Adipocyte (in vitro differentiated cells): ENCODE measurements around the gene MEMO1.
"Not testable (repeated sequence)": the region's sequence is repeated elsewhere in the genome, so short reads cannot be mapped to it uniquely, and the experiment has no call there.

Experiments
- DNase-seq: peaks from one replicate; pipeline ENCODE4 v3.0.0-alpha.2; 2015; ENCODE audit warnings: low read depth
- H3K27me3 ChIP-seq: replicated peaks from 2 replicates; pipeline ENCODE4 v1.7.0; 2013; ENCODE audit warnings: mild to moderate bottlenecking, low read length, moderate library complexity; ENCODE audit not compliant: control insufficient read depth, insufficient read depth
- H3K36me3 ChIP-seq: 2 replicates; pipeline ENCODE4 v1.7.0; 2013; ENCODE audit warnings: low read length, mild to moderate bottlenecking, moderate library complexity; ENCODE audit not compliant: control insufficient read depth, insufficient read depth, severe bottlenecking
- H3K4me1 ChIP-seq: 2 replicates; pipeline ENCODE4 v1.7.0; 2013; ENCODE audit warnings: mild to moderate bottlenecking, low read length, moderate library complexity; ENCODE audit not compliant: control insufficient read depth, insufficient read depth
- H3K4me3 ChIP-seq: 2 replicates; pipeline ENCODE4 v1.7.0; 2013; ENCODE audit warnings: mild to moderate bottlenecking, low read length, moderate library complexity
- H3K9ac ChIP-seq: 2 replicates; pipeline ENCODE4 v1.7.0; 2013; ENCODE audit warnings: mild to moderate bottlenecking, low read length, moderate library complexity
- H3K9me3 ChIP-seq: 2 replicates; pipeline ENCODE4 v1.7.0; 2013; ENCODE audit warnings: mild to moderate bottlenecking, low read length, moderate library complexity; ENCODE audit not compliant: control insufficient read depth

MEMO1 gene

GRCh38 chr2:31973665-31974064 is 37.1 kb downstream of the MEMO1 start:
- no peak overlapping the region for H3K9ac ChIP-seq
- no peaks in the 10 kb centered on the region for H3K27me3 ChIP-seq
- peak; percentile 59 for DNase-seq
- H3K4me1 ChIP-seq: peaks cover 4% of the 10 kb centered on the region
- no peaks in the 10 kb centered on the region for H3K9me3 ChIP-seq
- H3K4me3 ChIP-seq: no peak overlapping the region
- H3K36me3 ChIP-seq: no peaks in the 10 kb centered on the region

- Histone ChIP-seq H3K4me3 (no peak overlapping the region), H3K9me3 (no peaks in the 10 kb centered on the region), H3K27me3 (no peaks in the 10 kb centered on the region), H3K36me3 (no peaks in the 10 kb centered on the region), H3K4me1 (peaks cover 13% of the 10 kb centered on the region), H3K9ac (no peak overlapping the region)
- DNase-seq: no peak
These were observed 38.7 kb downstream of the MEMO1 start for GRCh38 chr2:31972059-31972458.

- Histone ChIP-seq H3K36me3 (no peaks in the 10 kb centered on the region), H3K4me1 (peaks cover 13% of the 10 kb centered on the region), H3K9me3 (no peaks in the 10 kb centered on the region), H3K9ac (no peak overlapping the region), H3K27me3 (no peaks in the 10 kb centered on the region), H3K4me3 (no peak overlapping the region)
- DNase-seq: no peak
These were observed 41.6 kb downstream of the MEMO1 start for GRCh38 chr2:31969178-31969577.

GRCh38 chr2:31967790-31968189 is 43.0 kb downstream of the MEMO1 start:
- DNase-seq: peak; percentile 41
- H3K9ac ChIP-seq: no peak overlapping the region
- H3K9me3 ChIP-seq: no peaks in the 10 kb centered on the region
- H3K27me3 ChIP-seq: no peaks in the 10 kb centered on the region
- peaks cover 9% of the 10 kb centered on the region for H3K4me1 ChIP-seq
- no peaks in the 10 kb centered on the region for H3K36me3 ChIP-seq
- peak overlapping the region; percentile 10 for H3K4me3 ChIP-seq

- DNase-seq, H3K4me3 ChIP-seq, H3K36me3 ChIP-seq, H3K4me1 ChIP-seq, H3K9ac ChIP-seq, H3K27me3 ChIP-seq, H3K9me3 ChIP-seq: not testable (repeated sequence)
These were observed 44.4 kb downstream of the MEMO1 start for GRCh38 chr2:31966402-31966801.

- no peaks in the 10 kb centered on the region for H3K36me3 ChIP-seq
- peaks cover 9% of the 10 kb centered on the region for H3K4me1 ChIP-seq
- DNase-seq: no peak
- no peak overlapping the region for H3K9ac ChIP-seq
- H3K4me3 ChIP-seq: no peak overlapping the region
- no peaks in the 10 kb centered on the region for H3K9me3 ChIP-seq
- H3K27me3 ChIP-seq: no peaks in the 10 kb centered on the region
These were observed 45.7 kb downstream of the MEMO1 start for GRCh38 chr2:31965094-31965493.

GRCh38 chr2:31962757-31963361 is 47.9 kb downstream of the MEMO1 start:
- Histone ChIP-seq H3K4me1 (peaks cover 4% of the 10 kb centered on the region), H3K9me3 (no peaks in the 10 kb centered on the region), H3K27me3 (no peaks in the 10 kb centered on the region), H3K9ac (no peak overlapping the region), H3K4me3 (no peak overlapping the region), H3K36me3 (no peaks in the 10 kb centered on the region)
- DNase-seq: no peak

GRCh38 chr2:31958140-31958717 is 52.6 kb downstream of the MEMO1 start:
- Histone ChIP-seq H3K4me3 (no peak overlapping the region), H3K4me1 (no peaks in the 10 kb centered on the region), H3K9ac (no peak overlapping the region), H3K36me3 (no peaks in the 10 kb centered on the region), H3K9me3 (no peaks in the 10 kb centered on the region), H3K27me3 (no peaks in the 10 kb centered on the region)
- no peak for DNase-seq

GRCh38 chr2:31957354-31958139 is 53.3 kb downstream of the MEMO1 start:
- no peaks in the 10 kb centered on the region for H3K36me3 ChIP-seq
- H3K27me3 ChIP-seq: no peaks in the 10 kb centered on the region
- H3K9me3 ChIP-seq: no peaks in the 10 kb centered on the region
- H3K4me1 ChIP-seq: no peaks in the 10 kb centered on the region
- DNase-seq: no peak
- no peak overlapping the region for H3K4me3 ChIP-seq
- no peak overlapping the region for H3K9ac ChIP-seq

GRCh38 chr2:31956934-31957333 is 53.9 kb downstream of the MEMO1 start:
- not testable (repeated sequence) for H3K4me3 ChIP-seq, H3K9me3 ChIP-seq, DNase-seq, H3K9ac ChIP-seq, H3K27me3 ChIP-seq, H3K4me1 ChIP-seq, H3K36me3 ChIP-seq

GRCh38 chr2:31956312-31956711 is 54.5 kb downstream of the MEMO1 start:
- H3K4me3 ChIP-seq: no peak overlapping the region
- no peak overlapping the region for H3K9ac ChIP-seq
- no peaks in the 10 kb centered on the region for H3K36me3 ChIP-seq
- H3K27me3 ChIP-seq: no peaks in the 10 kb centered on the region
- no peaks in the 10 kb centered on the region for H3K4me1 ChIP-seq
- no peak for DNase-seq
- no peaks in the 10 kb centered on the region for H3K9me3 ChIP-seq
